ENCODE results near the gene SRSF4. TPM values are rescaled to one million over a fixed set of nuclear protein-coding genes. Genes with fewer than 3 reads are reported as not detected.

SRSF4 gene
- total and polyA plus RNA-seq, 9 of the 15 experiments (the other 6 are each of a cell fraction or from before 2014, with no cell fraction given): 15.9 to 132 (median 82.0) TPM

GRCh38 chr1:29156543-29157268 is 25.0 kb downstream of the SRSF4 start (continued):
- TF ChIP-seq ZNF780A (CRISPR knock-in tag; IDR thresholded peaks at IDR 0.05) (peak; percentile 57; the same call in 1 of the 2 replicates), KLF13 (tag; IDR thresholded peaks at IDR 0.05; ENCODE audit: borderline replicate concordance, low read depth) (no peak), GABPB1 (CRISPR knock-in tag; IDR thresholded peaks at IDR 0.05) (0 out of 2 replicates have a peak, but pooled peaks have one; percentile 21), ZNF445 (CRISPR knock-in tag; IDR thresholded peaks at IDR 0.05; ENCODE audit: low read depth) (no peak), GABPA (tag; conservative IDR thresholded peaks at IDR 0.05; ENCODE audit: low read depth) (peak; percentile 51; the same call in 1 of the 2 replicates), ZNF436 (CRISPR knock-in tag; IDR thresholded peaks at IDR 0.05) (no peak), ID3 (CRISPR knock-in tag; IDR thresholded peaks at IDR 0.05) (no peak), ID3 (tag; IDR thresholded peaks at IDR 0.05) (peak; percentile 83; the same call in 1 of the 2 replicates), ATF3 (IDR thresholded peaks at IDR 0.05) (peak; percentile 88), ATF3 (CRISPR knock-in tag; conservative IDR thresholded peaks at IDR 0.05) (peak; percentile 91), ZNF507 (tag; conservative IDR thresholded peaks at IDR 0.05) (no peak), ZNF644 (tag; IDR thresholded peaks at IDR 0.05; ENCODE audit: low read depth) (peak; percentile 89), ZNF347 (CRISPR knock-in tag; IDR thresholded peaks at IDR 0.05; ENCODE audit: low read depth) (no peak), CBX5 (IDR thresholded peaks at IDR 0.05; ENCODE audit: borderline replicate concordance, low read depth) (peak; percentile 45), TEAD4 (IDR thresholded peaks at IDR 0.05; ENCODE audit: low read length) (peak; percentile 96), TEAD4 (CRISPR knock-in tag; IDR thresholded peaks at IDR 0.05; ENCODE audit: borderline replicate concordance) (no peak), KAT8 (IDR thresholded peaks at IDR 0.05; ENCODE audit: low read depth) (no peak), SMAD1 (IDR thresholded peaks at IDR 0.05; ENCODE audit: low read depth, low read length, partially characterized antibody) (peak; percentile 85), RBM14 (IDR thresholded peaks at IDR 0.05; ENCODE audit: borderline replicate concordance, insufficient read depth, low read depth, low read length) (no peak), FOXJ2 (tag; IDR thresholded peaks at IDR 0.05) (0 out of 2 replicates have a peak, but pooled peaks have one; percentile 58), BRCA1 (IDR thresholded peaks at IDR 0.05) (no peak), BRCA1 (CRISPR knock-in tag; IDR thresholded peaks at IDR 0.05) (no peak), TCF15 (CRISPR knock-in tag; IDR thresholded peaks at IDR 0.05) (no peak), ZBTB5 (IDR thresholded peaks at IDR 0.05) (no peak), ZSCAN29 (IDR thresholded peaks at IDR 0.05) (no peak), FOXP1 (CRISPR knock-in tag; IDR thresholded peaks at IDR 0.05) (peak; percentile 58; the same call in 1 of the 2 replicates), ZNF586 (CRISPR knock-in tag; conservative IDR thresholded peaks at IDR 0.05) (peak; percentile 32; the same call in 1 of the 2 replicates)

Measured in K562 (cell line).